ENCODE measurements around the gene CHRNA5.
A peak's percentile ranks its signal among the peaks of the same experiment; 100 is the strongest.
"Not testable (repeated sequence)": the region's sequence is repeated elsewhere in the genome, so short reads cannot be mapped to it uniquely, and the experiment has no call there.

CHRNA5 gene

GRCh38 chr15:78565097-78565950 is at the start of gene CHRNA5:
Gene CHRNA5 (plus strand): TSS chr15:78565520. CDS start chr15:78565720, 200 bp downstream.
- no peaks in the 10 kb centered on the region for H3K27me3 ChIP-seq (ENCODE audit: low read depth, low read length)
- no peaks in the 10 kb centered on the region for H3K36me3 ChIP-seq (ENCODE audit: control insufficient read depth in 1 of 2, insufficient read depth in 2 of 2, low read length in 2 of 2)
- H3K27ac ChIP-seq (ENCODE audit: low read length) = no peak within 1 kb of the TSS
- peaks cover 0 to 12% of the 10 kb centered on the region in 2 donors for H3K4me1 ChIP-seq (ENCODE audit: control insufficient read depth in 1 of 2, insufficient read depth in 2 of 2, low read length in 2 of 2)
- no peaks in the 10 kb centered on the region for H3K9me3 ChIP-seq (ENCODE audit: control insufficient read depth in 1 of 2, low read length in 2 of 2)
- H3K4me3 ChIP-seq (ENCODE audit: low read depth in 1 of 2, low read length in 2 of 2) = peak within 1 kb of the TSS; percentile 77 to 78

DNA sequence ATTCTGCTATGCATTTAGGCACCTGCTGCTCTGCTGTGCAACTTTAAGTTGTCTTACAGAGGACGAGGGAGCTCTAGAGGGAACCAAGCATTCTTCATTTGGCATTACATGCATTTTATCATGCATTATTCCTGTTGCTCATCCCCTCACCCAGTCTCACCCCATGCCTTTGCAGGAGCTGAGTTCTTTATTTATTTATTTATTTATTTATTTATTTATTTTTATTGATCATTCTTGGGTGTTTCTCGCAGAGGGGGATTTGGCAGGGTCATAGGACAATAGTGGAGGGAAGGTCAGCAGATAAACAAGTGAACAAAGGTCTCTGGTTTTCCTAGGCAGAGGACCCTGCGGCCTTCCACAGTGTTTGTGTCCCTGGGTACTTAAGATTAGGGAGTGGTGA is 45.3 kb upstream of the CHRNA5 start:
- not testable (repeated sequence) for H3K27me3 ChIP-seq (ENCODE audit: low read depth, low read length); H3K27ac ChIP-seq (ENCODE audit: low read length); H3K9me3 ChIP-seq (ENCODE audit: control insufficient read depth in 1 of 2, low read length in 2 of 2); H3K4me3 ChIP-seq (ENCODE audit: low read depth in 1 of 2, low read length in 2 of 2); H3K36me3 ChIP-seq (ENCODE audit: control insufficient read depth in 1 of 2, insufficient read depth in 2 of 2, low read length in 2 of 2); H3K4me1 ChIP-seq (ENCODE audit: control insufficient read depth in 1 of 2, insufficient read depth in 2 of 2, low read length in 2 of 2)

DNA sequence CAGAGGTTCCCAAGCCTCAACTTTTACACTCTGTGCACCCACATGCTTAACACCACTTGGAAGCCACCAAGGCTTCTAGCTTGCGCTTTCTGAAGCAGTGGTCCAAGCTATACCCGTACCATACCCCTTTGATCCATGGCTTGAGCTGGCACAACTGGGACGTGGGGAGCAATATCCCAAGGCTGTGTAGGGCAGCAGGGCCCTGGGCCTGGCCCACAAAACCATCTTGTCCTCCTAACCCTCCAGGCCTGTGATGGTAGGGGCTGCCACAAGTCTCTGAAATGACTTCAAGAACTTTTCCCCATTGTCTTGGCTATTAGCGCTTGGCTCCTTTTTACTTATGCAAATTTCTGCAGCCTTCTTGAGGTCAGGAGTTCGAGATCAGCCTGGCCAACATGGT is 41.1 kb upstream of the CHRNA5 start:
- no peaks in the 10 kb centered on the region for H3K4me1 ChIP-seq (ENCODE audit: control insufficient read depth in 1 of 2, insufficient read depth in 2 of 2, low read length in 2 of 2)
- H3K4me3 ChIP-seq (ENCODE audit: low read depth in 1 of 2, low read length in 2 of 2) = no peak overlapping the region
- no peaks in the 10 kb centered on the region for H3K27me3 ChIP-seq (ENCODE audit: low read depth, low read length)
- no peaks in the 10 kb centered on the region for H3K9me3 ChIP-seq (ENCODE audit: control insufficient read depth in 1 of 2, low read length in 2 of 2)
- H3K36me3 ChIP-seq (ENCODE audit: control insufficient read depth in 1 of 2, insufficient read depth in 2 of 2, low read length in 2 of 2) = peaks cover 3 to 8% of the 10 kb centered on the region in 2 donors
- H3K27ac ChIP-seq (ENCODE audit: low read length) = no peak overlapping the region

- Histone ChIP-seq H3K4me1 (ENCODE audit: control insufficient read depth in 1 of 2, insufficient read depth in 2 of 2, low read length in 2 of 2) (no peaks in the 10 kb centered on the region), H3K4me3 (ENCODE audit: low read depth in 1 of 2, low read length in 2 of 2) (no peak overlapping the region), H3K36me3 (ENCODE audit: control insufficient read depth in 1 of 2, insufficient read depth in 2 of 2, low read length in 2 of 2) (peaks cover 3 to 8% of the 10 kb centered on the region in 2 donors), H3K27ac (ENCODE audit: low read length) (no peak overlapping the region), H3K9me3 (ENCODE audit: control insufficient read depth in 1 of 2, low read length in 2 of 2) (no peaks in the 10 kb centered on the region), H3K27me3 (ENCODE audit: low read depth, low read length) (no peaks in the 10 kb centered on the region)
Measured at GRCh38 chr15:78527325-78527724, 38.0 kb upstream of the CHRNA5 start.

DNA sequence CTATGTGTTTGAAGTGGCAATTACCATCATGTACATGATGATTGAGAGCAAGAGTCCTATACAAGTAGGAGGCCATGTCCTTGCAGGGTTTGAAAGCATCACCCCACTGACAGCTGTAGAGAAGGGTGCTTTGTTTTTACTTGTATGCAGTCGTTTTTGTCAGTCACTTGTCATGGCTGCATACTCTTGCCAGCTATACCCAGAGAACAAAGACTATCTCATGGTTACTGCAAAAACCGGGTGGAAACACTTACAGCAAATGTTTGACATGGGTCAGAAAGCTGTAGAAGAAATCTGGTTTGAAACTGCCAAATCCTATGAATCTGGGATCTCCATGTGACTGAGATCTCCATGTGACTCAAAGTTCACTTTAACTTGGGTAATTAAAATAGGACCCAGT is 32.0 kb upstream of the CHRNA5 start:
- Histone ChIP-seq H3K27ac (ENCODE audit: low read length) (no peak overlapping the region), H3K9me3 (ENCODE audit: control insufficient read depth in 1 of 2, low read length in 2 of 2) (no peaks in the 10 kb centered on the region), H3K4me1 (ENCODE audit: control insufficient read depth in 1 of 2, insufficient read depth in 2 of 2, low read length in 2 of 2) (no peaks in the 10 kb centered on the region), H3K27me3 (ENCODE audit: low read depth, low read length) (no peaks in the 10 kb centered on the region), H3K36me3 (ENCODE audit: control insufficient read depth in 1 of 2, insufficient read depth in 2 of 2, low read length in 2 of 2) (peaks cover 0 to 4% of the 10 kb centered on the region in 2 donors), H3K4me3 (ENCODE audit: low read depth in 1 of 2, low read length in 2 of 2) (no peak overlapping the region)

GRCh38 chr15:78536134-78536533 is 29.2 kb upstream of the CHRNA5 start:
- Histone ChIP-seq H3K27me3 (ENCODE audit: low read depth, low read length) (no peaks in the 10 kb centered on the region), H3K27ac (ENCODE audit: low read length) (no peak overlapping the region), H3K4me3 (ENCODE audit: low read depth in 1 of 2, low read length in 2 of 2) (no peak overlapping the region), H3K9me3 (ENCODE audit: control insufficient read depth in 1 of 2, low read length in 2 of 2) (no peaks in the 10 kb centered on the region), H3K36me3 (ENCODE audit: control insufficient read depth in 1 of 2, insufficient read depth in 2 of 2, low read length in 2 of 2) (peaks cover 0 to 7% of the 10 kb centered on the region in 2 donors), H3K4me1 (ENCODE audit: control insufficient read depth in 1 of 2, insufficient read depth in 2 of 2, low read length in 2 of 2) (peaks cover 0 to 1% of the 10 kb centered on the region in 2 donors)

GRCh38 chr15:78537266-78537905 is 27.9 kb upstream of the CHRNA5 start:
- Histone ChIP-seq H3K27me3 (ENCODE audit: low read depth, low read length) (no peaks in the 10 kb centered on the region), H3K9me3 (ENCODE audit: control insufficient read depth in 1 of 2, low read length in 2 of 2) (no peaks in the 10 kb centered on the region), H3K4me3 (ENCODE audit: low read depth in 1 of 2, low read length in 2 of 2) (no peak overlapping the region), H3K36me3 (ENCODE audit: control insufficient read depth in 1 of 2, insufficient read depth in 2 of 2, low read length in 2 of 2) (peaks cover 5 to 8% of the 10 kb centered on the region in 2 donors), H3K27ac (ENCODE audit: low read length) (no peak overlapping the region), H3K4me1 (ENCODE audit: control insufficient read depth in 1 of 2, insufficient read depth in 2 of 2, low read length in 2 of 2) (peaks cover 4 to 14% of the 10 kb centered on the region in 2 donors)

DNA sequence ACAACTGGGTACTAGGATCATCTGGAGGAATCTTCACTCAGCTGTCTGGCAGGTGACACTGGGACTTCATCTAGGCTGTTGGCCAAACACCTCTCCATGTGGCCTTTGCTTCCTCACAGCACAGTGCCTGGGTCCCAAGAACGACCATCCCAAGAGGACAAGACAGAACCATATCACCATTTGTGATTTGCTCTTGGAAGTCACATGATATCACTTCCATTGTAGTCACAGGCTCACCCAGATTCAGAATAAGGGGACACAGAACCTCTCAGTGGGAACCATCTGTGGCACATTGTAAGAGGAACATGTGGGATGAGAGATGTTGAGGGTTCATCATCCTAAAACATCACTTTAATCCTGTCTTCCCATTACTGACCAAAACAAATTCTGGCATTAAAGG is 27.0 kb upstream of the CHRNA5 start:
- Histone ChIP-seq H3K27me3 (ENCODE audit: low read depth, low read length) (no peaks in the 10 kb centered on the region), H3K27ac (ENCODE audit: low read length) (no peak overlapping the region), H3K9me3 (ENCODE audit: control insufficient read depth in 1 of 2, low read length in 2 of 2) (no peaks in the 10 kb centered on the region), H3K4me1 (ENCODE audit: control insufficient read depth in 1 of 2, insufficient read depth in 2 of 2, low read length in 2 of 2) (peaks cover 4 to 23% of the 10 kb centered on the region in 2 donors), H3K36me3 (ENCODE audit: control insufficient read depth in 1 of 2, insufficient read depth in 2 of 2, low read length in 2 of 2) (peaks cover 10 to 18% of the 10 kb centered on the region in 2 donors), H3K4me3 (ENCODE audit: low read depth in 1 of 2, low read length in 2 of 2) (no peak overlapping the region)

- peaks cover 10 to 23% of the 10 kb centered on the region in 2 donors for H3K36me3 ChIP-seq (ENCODE audit: control insufficient read depth in 1 of 2, insufficient read depth in 2 of 2, low read length in 2 of 2)
- H3K4me3 ChIP-seq (ENCODE audit: low read depth in 1 of 2, low read length in 2 of 2) = peak overlapping the region; percentile 83 to 85
- H3K9me3 ChIP-seq (ENCODE audit: control insufficient read depth in 1 of 2, low read length in 2 of 2); H3K27me3 ChIP-seq (ENCODE audit: low read depth, low read length): not testable (repeated sequence)
- peaks cover 4 to 27% of the 10 kb centered on the region in 2 donors for H3K4me1 ChIP-seq (ENCODE audit: control insufficient read depth in 1 of 2, insufficient read depth in 2 of 2, low read length in 2 of 2)
- peak overlapping the region; percentile 98 for H3K27ac ChIP-seq (ENCODE audit: low read length)
Measured at GRCh38 chr15:78539464-78540140, 25.7 kb upstream of the CHRNA5 start.

DNA sequence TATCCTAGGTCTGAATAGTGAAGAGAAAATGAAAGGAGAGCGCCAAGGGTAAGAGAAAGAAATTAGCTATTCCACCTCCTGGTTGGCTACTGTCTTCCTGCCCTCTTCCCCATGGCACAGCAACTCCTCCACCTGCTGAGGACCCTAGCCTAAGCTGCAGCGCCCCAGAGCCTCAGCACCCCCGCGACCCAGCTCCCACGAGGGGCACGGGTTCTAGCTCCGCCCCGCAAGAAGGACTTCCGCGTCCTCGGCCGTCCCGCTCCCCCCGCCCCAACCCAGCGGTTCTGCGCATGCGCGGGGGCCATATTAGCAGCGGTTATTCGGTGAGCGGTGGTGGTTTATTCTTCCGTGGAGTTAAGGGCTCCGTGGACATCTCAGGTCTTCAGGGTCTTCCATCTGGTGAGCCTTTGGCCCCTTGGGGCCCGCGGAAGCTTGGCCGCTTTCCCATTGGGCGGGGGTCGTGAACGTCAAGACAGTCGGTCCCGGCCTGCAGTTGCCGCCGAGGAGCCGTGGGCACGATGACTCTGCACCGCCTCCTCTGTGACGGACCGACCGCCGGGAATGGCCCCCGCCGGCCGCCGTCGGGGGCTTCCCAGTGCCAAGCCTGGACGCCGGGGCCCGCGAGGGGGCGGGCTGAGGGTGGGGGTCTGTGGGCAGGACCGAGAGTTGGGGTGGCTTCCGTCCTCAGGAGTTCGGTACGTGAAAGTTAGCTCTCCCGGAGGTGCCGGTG is 25.0 kb upstream of the CHRNA5 start, which contains the start of gene PSMA4:
PSMA4 (plus strand) TSS at position 304 of the 730 bp plus-strand sequence. CDS start 1,484 bp downstream, outside the sequence.
- H3K9me3 ChIP-seq (ENCODE audit: control insufficient read depth in 1 of 2, low read length in 2 of 2) = no peaks in the 10 kb centered on the region
- H3K27me3 ChIP-seq (ENCODE audit: low read depth, low read length) = no peaks in the 10 kb centered on the region
- H3K4me1 ChIP-seq (ENCODE audit: control insufficient read depth in 1 of 2, insufficient read depth in 2 of 2, low read length in 2 of 2) = peaks cover 4 to 27% of the 10 kb centered on the region in 2 donors
- peak within 1 kb of the TSS; percentile 83 to 85 for H3K4me3 ChIP-seq (ENCODE audit: low read depth in 1 of 2, low read length in 2 of 2)
- peaks cover 16 to 26% of the 10 kb centered on the region in 2 donors for H3K36me3 ChIP-seq (ENCODE audit: control insufficient read depth in 1 of 2, insufficient read depth in 2 of 2, low read length in 2 of 2)
- peak within 1 kb of the TSS; percentile 98 for H3K27ac ChIP-seq (ENCODE audit: low read length)

Data from muscle layer of duodenum (tissue), 2 donors.